Fibroblast of lung (primary cell): Measurements from ENCODE around the gene GUF1. TPM values are rescaled to one million over a fixed set of nuclear protein-coding genes. Genes with fewer than 3 reads are reported as not detected.

Experiments used
- DNase-seq, 2 donors: peaks; one replicate each; pipeline versions ENCODE4 v3.0.0 to v3.0.0-alpha.2; 2010; ENCODE audit warnings: low read depth in 2 of 2
- H2AFZ ChIP-seq: 2 replicates; pipeline ENCODE4 v1.5.1; 2012; ENCODE audit warnings: low read length, control low read depth, inconsistent platforms
- H3K27ac ChIP-seq: 2 replicates; pipeline ENCODE4 v1.5.1; 2011; ENCODE audit warnings: low read length, control low read depth; ENCODE audit not compliant: insufficient read depth
- H3K27me3 ChIP-seq: 2 replicates; pipeline ENCODE4 v1.5.1; 2011; ENCODE audit warnings: mild to moderate bottlenecking, low read length; ENCODE audit not compliant: control insufficient read depth, insufficient read depth
- H3K36me3 ChIP-seq: 2 replicates; pipeline ENCODE4 v1.5.1; 2011; ENCODE audit warnings: low read length; ENCODE audit not compliant: control insufficient read depth, insufficient read depth
- H3K4me1 ChIP-seq: 2 replicates; pipeline ENCODE4 v1.5.1; 2011; ENCODE audit warnings: low read length; ENCODE audit not compliant: control insufficient read depth, insufficient read depth; ENCODE audit errors: extremely low read depth
- H3K4me2 ChIP-seq: 2 replicates; pipeline ENCODE4 v1.5.1; 2011; ENCODE audit warnings: low read length, control low read depth; ENCODE audit not compliant: insufficient read depth; ENCODE audit errors: extremely low read depth
- H3K4me3 ChIP-seq, 4 experiments: fragments of 200-600 bp in 1 of 4; sonication (generic) in 1 of 4; replicated peaks in 1 of 4; 2 replicates each; pipeline ENCODE4 v1.5.1; 2011 to 2016; ENCODE audit warnings: low read length in 4 of 4, low read depth in 3 of 4, mild to moderate bottlenecking in 3 of 4, control low read depth in 2 of 4, inconsistent platforms in 1 of 4, mixed read lengths in 1 of 4; ENCODE audit not compliant: insufficient read depth in 1 of 4; ENCODE audit errors: control extremely low read depth in 1 of 4
- H3K79me2 ChIP-seq: 2 replicates; pipeline ENCODE4 v1.5.1; 2012; ENCODE audit warnings: mild to moderate bottlenecking, low read length, inconsistent platforms; ENCODE audit not compliant: control insufficient read depth, insufficient read depth
- H3K9ac ChIP-seq: 2 replicates; pipeline ENCODE4 v1.5.1; 2011; ENCODE audit warnings: mild to moderate bottlenecking, low read length, control low read depth; ENCODE audit not compliant: insufficient read depth
- H3K9me3 ChIP-seq: 2 replicates; pipeline ENCODE4 v1.5.1; 2012; ENCODE audit warnings: low read depth, low read length; ENCODE audit not compliant: control insufficient read depth, insufficient read depth
- H4K20me1 ChIP-seq: 2 replicates; pipeline ENCODE4 v1.5.1; 2011; ENCODE audit warnings: low read length; ENCODE audit not compliant: control insufficient read depth, insufficient read depth; ENCODE audit errors: extremely low read depth
- CTCF ChIP-seq, 2 donors: IDR thresholded peaks in 1 of 2; conservative IDR thresholded peaks in 1 of 2; 1 replicate in 1 of 2; 2 replicates in 1 of 2; pipeline ENCODE4 v1.5.1; 2011 to 2012; ENCODE audit warnings: low read length in 2 of 2, control low read depth in 1 of 2, inconsistent platforms in 1 of 2, low read depth in 1 of 2, mild to moderate bottlenecking in 1 of 2
- EZH2 ChIP-seq: IDR thresholded peaks from 2 replicates; pipeline ENCODE4 v1.5.1; 2012; ENCODE audit warnings: low read length, control low read depth, mild to moderate bottlenecking; ENCODE audit errors: missing control alignments
- polyA plus RNA-seq, 2 donors: library from polyadenylated mRNA; depleted of rRNA in 1 of 2; stranded (reverse) in 1 of 2; unstranded in 1 of 2; fragments of >200 nt; gene quantifications; 2 replicates each; pipeline ENCODE4 v1.2.1, GENCODE V29; 2011 to 2012; ENCODE audit warnings: missing spikeins in 1 of 2
- total RNA-seq: library from RNA; depleted of rRNA; stranded (reverse); fragments of >200 nt; gene quantifications from 2 replicates; pipeline ENCODE4 v1.2.1, GENCODE V29; 2014

Gene GUF1
- total and polyA plus RNA-seq, 2 donors (not counting 1 experiment from before 2014, with no cell fraction given): 12.1 to 18.3 TPM

DNA sequence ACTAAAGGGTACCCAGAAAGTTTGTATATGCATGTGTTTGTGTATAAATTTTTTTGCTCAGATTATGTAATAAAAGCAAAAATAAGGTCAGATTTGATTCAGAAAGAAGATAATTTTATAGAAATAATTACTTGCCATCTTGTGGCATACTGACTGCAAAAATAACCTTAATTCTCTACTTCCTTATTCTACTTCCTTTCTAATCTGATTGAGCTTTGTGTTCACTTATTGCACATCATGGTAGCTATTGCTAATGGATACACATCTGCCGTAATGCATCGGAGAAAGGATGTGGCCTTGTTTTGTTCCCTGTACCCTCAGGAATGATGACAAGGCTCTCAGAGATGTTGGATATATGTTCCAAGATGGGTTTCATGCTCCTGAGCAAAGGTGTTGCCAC, 58.7 kb downstream of the GUF1 start:
- H3K79me2 ChIP-seq: no peaks in the 10 kb centered on the region
- no peak overlapping the region for H3K9ac ChIP-seq
- H3K4me3 ChIP-seq: no peak overlapping the region
- no peak overlapping the region for H3K4me2 ChIP-seq
- no peaks in the 10 kb centered on the region for H3K36me3 ChIP-seq
- no peak overlapping the region for H3K27ac ChIP-seq
- no peaks in the 10 kb centered on the region for H3K9me3 ChIP-seq
- H3K27me3 ChIP-seq: no peaks in the 10 kb centered on the region
- DNase-seq: no peak
- H2AFZ ChIP-seq: no peak overlapping the region
- H4K20me1 ChIP-seq: no peaks in the 10 kb centered on the region
- TF ChIP-seq EZH2 (no peak), CTCF (conservative IDR thresholded peaks at IDR 0.05 in 1 of 2, IDR thresholded peaks at IDR 0.05 in 1 of 2; ENCODE audit: low read depth in 1 of 2, low read length in 2 of 2) (no peak)
- no peaks in the 10 kb centered on the region for H3K4me1 ChIP-seq

- Histone ChIP-seq H3K79me2 (no peaks in the 10 kb centered on the region), H3K36me3 (no peaks in the 10 kb centered on the region), H3K4me1 (no peaks in the 10 kb centered on the region), H3K4me3 (no peak overlapping the region), H3K27me3 (no peaks in the 10 kb centered on the region), H3K9me3 (no peaks in the 10 kb centered on the region), H4K20me1 (no peaks in the 10 kb centered on the region), H2AFZ (no peak overlapping the region), H3K4me2 (no peak overlapping the region), H3K9ac (no peak overlapping the region), H3K27ac (no peak overlapping the region)
- DNase-seq: peak in 1 of 2 donors; percentile 6
- TF ChIP-seq EZH2 (no peak), CTCF (conservative IDR thresholded peaks at IDR 0.05 in 1 of 2, IDR thresholded peaks at IDR 0.05 in 1 of 2; ENCODE audit: low read depth in 1 of 2, low read length in 2 of 2) (peak; percentile 30 to 50)
These were observed 60.4 kb downstream of the GUF1 start for GRCh38 chr4:44738615-44739014.

DNA sequence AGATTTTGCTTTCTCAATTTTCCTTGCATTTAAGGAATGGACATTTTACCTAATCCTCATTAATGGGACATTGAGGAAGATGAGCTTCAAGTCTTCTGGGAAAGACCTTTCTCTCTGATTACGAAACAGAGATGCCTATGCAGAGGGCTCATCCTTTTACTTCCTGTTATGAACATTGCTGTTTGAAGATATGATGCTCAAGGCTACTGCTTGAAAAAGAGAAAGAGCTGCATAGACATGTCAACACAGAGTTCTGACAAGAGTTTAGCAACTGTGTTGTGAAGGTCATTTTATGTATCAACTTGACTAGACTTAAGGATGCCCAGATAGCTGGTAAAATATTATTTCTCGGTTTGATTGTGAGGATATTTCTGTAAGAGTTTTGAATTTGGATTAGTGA, 62.0 kb downstream of the GUF1 start:
- Histone ChIP-seq H3K4me3 (no peak overlapping the region), H3K79me2 (no peaks in the 10 kb centered on the region), H3K9ac (no peak overlapping the region), H3K4me2 (no peak overlapping the region), H3K36me3 (no peaks in the 10 kb centered on the region), H2AFZ (no peak overlapping the region), H4K20me1 (no peaks in the 10 kb centered on the region), H3K27ac (no peak overlapping the region), H3K27me3 (no peaks in the 10 kb centered on the region), H3K4me1 (no peaks in the 10 kb centered on the region), H3K9me3 (no peaks in the 10 kb centered on the region)
- TF ChIP-seq EZH2 (no peak), CTCF (conservative IDR thresholded peaks at IDR 0.05 in 1 of 2, IDR thresholded peaks at IDR 0.05 in 1 of 2; ENCODE audit: low read depth in 1 of 2, low read length in 2 of 2) (no peak)
- no peak for DNase-seq

Other genes with a start within 250 kb of the GUF1 start
- under 0.01 TPM in 1 of 2 replicates, not detected in the other for gene KCTD8, start 229.6 kb upstream of the GUF1 start, total RNA-seq
- 0.09 and 0.19 TPM in 2 replicates for gene KCTD8, start 229.6 kb upstream of the GUF1 start, polyA plus RNA-seq
- under 0.01 TPM in 1 of 2 replicates, not detected in the other for gene YIPF7, start 26.8 kb upstream of the GUF1 start, total RNA-seq
- gene YIPF7, start 26.8 kb upstream of the GUF1 start, polyA plus RNA-seq: not detected in 2 replicates
- gene GNPDA2, start 48.1 kb downstream of the GUF1 start, total RNA-seq: 16.4 and 23.1 TPM in 2 replicates
- gene GNPDA2, start 48.1 kb downstream of the GUF1 start, polyA plus RNA-seq: 22.0 and 31.6 TPM in 2 replicates